ENCODE data around the gene TMEM243.

DNA sequence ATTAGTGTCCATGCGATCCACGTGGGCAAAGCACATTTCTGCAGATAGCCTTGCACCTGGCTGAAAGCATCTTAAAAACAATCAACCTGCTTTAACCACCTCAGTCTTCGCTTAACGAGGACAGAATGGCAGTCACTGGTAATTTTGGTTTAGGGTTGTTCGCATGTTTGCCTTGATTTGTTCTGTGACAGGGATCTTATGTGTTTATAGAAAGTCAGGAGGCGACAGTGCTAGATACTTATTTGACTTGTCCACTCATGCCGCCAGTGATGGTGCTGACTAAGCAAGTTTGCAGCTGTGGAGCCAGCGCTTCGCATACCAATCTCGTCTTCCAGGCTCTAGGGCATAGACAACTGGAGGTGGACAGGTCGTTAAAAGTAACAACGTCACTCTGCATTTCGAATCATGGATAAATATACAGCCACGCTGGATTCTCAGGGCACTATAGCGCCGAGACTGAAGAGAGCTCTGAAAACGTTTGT, 1.2 kb upstream of the TMEM243 start:
- TF ChIP-seq, protein P1, sequence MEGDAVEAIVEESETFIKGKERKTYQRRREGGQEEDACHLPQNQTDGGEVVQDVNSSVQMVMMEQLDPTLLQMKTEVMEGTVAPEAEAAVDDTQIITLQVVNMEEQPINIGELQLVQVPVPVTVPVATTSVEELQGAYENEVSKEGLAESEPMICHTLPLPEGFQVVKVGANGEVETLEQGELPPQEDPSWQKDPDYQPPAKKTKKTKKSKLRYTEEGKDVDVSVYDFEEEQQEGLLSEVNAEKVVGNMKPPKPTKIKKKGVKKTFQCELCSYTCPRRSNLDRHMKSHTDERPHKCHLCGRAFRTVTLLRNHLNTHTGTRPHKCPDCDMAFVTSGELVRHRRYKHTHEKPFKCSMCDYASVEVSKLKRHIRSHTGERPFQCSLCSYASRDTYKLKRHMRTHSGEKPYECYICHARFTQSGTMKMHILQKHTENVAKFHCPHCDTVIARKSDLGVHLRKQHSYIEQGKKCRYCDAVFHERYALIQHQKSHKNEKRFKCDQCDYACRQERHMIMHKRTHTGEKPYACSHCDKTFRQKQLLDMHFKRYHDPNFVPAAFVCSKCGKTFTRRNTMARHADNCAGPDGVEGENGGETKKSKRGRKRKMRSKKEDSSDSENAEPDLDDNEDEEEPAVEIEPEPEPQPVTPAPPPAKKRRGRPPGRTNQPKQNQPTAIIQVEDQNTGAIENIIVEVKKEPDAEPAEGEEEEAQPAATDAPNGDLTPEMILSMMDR (IDR thresholded peaks at IDR 0.05 in 2 of 3, conservative IDR thresholded peaks at IDR 0.05 in 1 of 3; ENCODE audit: control insufficient read depth in 2 of 3, extremely low read depth in 1 of 3, insufficient read depth in 1 of 3, low read depth in 3 of 3, low read length in 3 of 3), result no peak
- TF ChIP-seq POLR2AphosphoS5 (IDR thresholded peaks at IDR 0.05; ENCODE audit: low read length) (no peak), GABPA (IDR thresholded peaks at IDR 0.05; ENCODE audit: low read depth) (no peak), CHD2 (IDR thresholded peaks at IDR 0.05; ENCODE audit: borderline replicate concordance, low read depth, low read length) (no peak), CBX3 (IDR thresholded peaks at IDR 0.05; ENCODE audit: borderline replicate concordance, low read depth) (no peak), EP300 (IDR thresholded peaks at IDR 0.05; ENCODE audit: borderline replicate concordance in 1 of 2, control insufficient read depth in 1 of 2, low read depth in 2 of 2, low read length in 2 of 2) (no peak)

Measured in GM12878 (cell line).